ENCODE data around the gene SELPLG. TPM values are rescaled to one million over a fixed set of nuclear protein-coding genes. Genes with fewer than 3 reads are reported as not detected.
"Not testable (repeated sequence)": the region's sequence is repeated elsewhere in the genome, so short reads cannot be mapped to it uniquely, and the experiment has no call there.

Gene SELPLG
- total RNA-seq, 2 experiments from 2014 or later, result 26.8 to 28.8 TPM

- CTCF ChIA-PET, POLR2A ChIA-PET: not testable (repeated sequence)
Observed at GRCh38 chr12:108658115-108658514, 24.4 kb upstream of the SELPLG start.

GRCh38 chr12:108657130-108657745 is 23.5 kb upstream of the SELPLG start:
- ChIA-PET POLR2A (no interaction called here), CTCF (no interaction called here)

- POLR2A ChIA-PET, CTCF ChIA-PET: not testable (repeated sequence)
Observed at GRCh38 chr12:108656247-108656646, 22.6 kb upstream of the SELPLG start.

GRCh38 chr12:108655812-108656175 is 22.1 kb upstream of the SELPLG start:
- POLR2A ChIA-PET, CTCF ChIA-PET: not testable (repeated sequence)

GRCh38 chr12:108654622-108655021 is 20.9 kb upstream of the SELPLG start:
- POLR2A ChIA-PET, CTCF ChIA-PET: not testable (repeated sequence)

GRCh38 chr12:108653922-108654321 is 20.2 kb upstream of the SELPLG start:
- CTCF ChIA-PET, result interaction anchor here (1.5 kb wide), 1 partner anchor 10 kb away, joined by 6 read pairs; no protein-coding TSS in a partner anchor

GRCh38 chr12:108653082-108653516 is 19.4 kb upstream of the SELPLG start:
- ChIA-PET POLR2A (no interaction called here), CTCF (interaction anchor here (1.3 to 1.5 kb wide), 2 partner anchors 11 to 35 kb away, joined by 3 to 6 read pairs; no protein-coding TSS in a partner anchor)

More at GRCh38 chr12:108653922-108654321, 20.2 kb upstream of the SELPLG start:
- POLR2A ChIA-PET, result no interaction called here

- CTCF ChIA-PET, result interaction anchor here (1.2 to 1.5 kb wide), 2 partner anchors 32 to 63 kb away, joined by 3 to 4 read pairs; no protein-coding TSS in a partner anchor
- POLR2A ChIA-PET, result interaction anchor here (0.6 to 1.0 kb wide), 2 partner anchors 12 to 26 kb away, joined by 11 to 12 read pairs; no protein-coding TSS in a partner anchor
Observed at GRCh38 chr12:108650083-108650482, 16.4 kb upstream of the SELPLG start.

- ChIA-PET POLR2A (interaction anchor here (0.6 to 1.0 kb wide), 2 partner anchors 9 to 12 kb away, joined by 3 to 12 read pairs; no protein-coding TSS in a partner anchor), CTCF (interaction anchor here (1.2 to 1.5 kb wide), 2 partner anchors 31 to 63 kb away, joined by 3 to 4 read pairs; no protein-coding TSS in a partner anchor)
Observed at GRCh38 chr12:108649669-108650068, 16.0 kb upstream of the SELPLG start.

- ChIA-PET CTCF (interaction anchor here (1.2 kb wide), 1 partner anchor 31 kb away, joined by 3 read pairs; no protein-coding TSS in a partner anchor), POLR2A (interaction anchor here (0.6 to 1.0 kb wide), 2 partner anchors 8 to 11 kb away, joined by 3 to 12 read pairs; no protein-coding TSS in a partner anchor)
Observed at GRCh38 chr12:108649126-108649525, 15.4 kb upstream of the SELPLG start.

GRCh38 chr12:108648371-108648770 is 14.7 kb upstream of the SELPLG start:
- POLR2A ChIA-PET, result no interaction called here
- CTCF ChIA-PET, result interaction anchor here (1.6 kb wide), 1 partner anchor 30 kb away, joined by 4 read pairs; no protein-coding TSS in a partner anchor

- POLR2A ChIA-PET, result no interaction called here
Observed at GRCh38 chr12:108647585-108648287, 14.0 kb upstream of the SELPLG start.

GRCh38 chr12:108646600-108647579 is 13.2 kb upstream of the SELPLG start:
- ChIA-PET POLR2A (interaction anchor here (0.6 kb wide), 1 partner anchor 159 kb away, joined by 3 read pairs; no protein-coding TSS in a partner anchor), CTCF (interaction anchor here (0.8 to 2.2 kb wide), 3 partner anchors 11 to 304 kb away, joined by 3 to 11 read pairs (median 4); no protein-coding TSS in a partner anchor)

More at GRCh38 chr12:108647585-108648287, 14.0 kb upstream of the SELPLG start:
- CTCF ChIA-PET, result interaction anchor here (1.6 to 2.2 kb wide), 2 partner anchors 12 to 30 kb away, joined by 4 to 11 read pairs; no protein-coding TSS in a partner anchor

- POLR2A ChIA-PET, result interaction anchor here (0.6 kb wide), 1 partner anchor 201 kb away, joined by 6 read pairs; no protein-coding TSS in a partner anchor
- CTCF ChIA-PET, result interaction anchor here (0.8 to 2.2 kb wide), 3 partner anchors 10 to 305 kb away, joined by 3 to 11 read pairs (median 3); no protein-coding TSS in a partner anchor
Observed at GRCh38 chr12:108645686-108646599, 12.2 kb upstream of the SELPLG start.

- ChIA-PET POLR2A (no interaction called here), CTCF (interaction anchor here (1.4 kb wide), 1 partner anchor 158 kb away, joined by 3 read pairs; no protein-coding TSS in a partner anchor)
Observed at GRCh38 chr12:108644811-108645120, 11.1 kb upstream of the SELPLG start.

GRCh38 chr12:108643941-108644810 is 10.5 kb upstream of the SELPLG start:
- CTCF ChIA-PET, result interaction anchor here (1.4 kb wide), 1 partner anchor 159 kb away, joined by 3 read pairs; no protein-coding TSS in a partner anchor
- POLR2A ChIA-PET, result no interaction called here

Data from activated CD8-positive, alpha-beta memory T cell treated with anti-CD3 and anti-CD28 coated beads for 36 hours (primary cell).